Activated CD8-positive, alpha-beta memory T cell treated with anti-CD3 and anti-CD28 coated beads for 1 hour (primary cell): Measurements from ENCODE around the gene IFT43.
A peak's percentile ranks its signal among the peaks of the same experiment; 100 is the strongest.

Experiments used
- DNase-seq, 2 donors: peaks; one replicate each; pipeline ENCODE4 v3.0.0-alpha.2; 2020; ENCODE audit warnings: low read depth in 1 of 2; ENCODE audit errors: extremely low read depth in 1 of 2

IFT43 gene

GRCh38 chr14:75979648-75980565 lies 5.7 kb upstream of the IFT43 start:
- DNase-seq: no peak

- DNase-seq: no peak
Measured at GRCh38 chr14:75980856-75981255, 4.7 kb upstream of the IFT43 start.

GRCh38 chr14:75981426-75982265 lies 3.9 kb upstream of the IFT43 start, which contains the start of gene TGFB3:
Gene TGFB3, minus strand, starts transcription at chr14:75981995. Its CDS starts 1,102 bp downstream, at chr14:75980893.
- DNase-seq: peak in 1 of 2 donors; percentile 32

GRCh38 chr14:75982266-75983018 lies 3.1 kb upstream of the IFT43 start:
- DNase-seq: peak in 1 of 2 donors; percentile 64

GRCh38 chr14:75983019-75983358 lies 2.6 kb upstream of the IFT43 start:
- no peak for DNase-seq

GRCh38 chr14:75984674-75985073 lies 889 bp upstream of the IFT43 start:
- DNase-seq: no peak

- DNase-seq: no peak
Measured at GRCh38 chr14:75986439-75986765, 839 bp downstream of the IFT43 start.

GRCh38 chr14:75987201-75987970 lies 1.8 kb downstream of the IFT43 start:
- DNase-seq: no peak

GRCh38 chr14:75989134-75989533 lies 3.6 kb downstream of the IFT43 start:
- no peak for DNase-seq

GRCh38 chr14:75990297-75990696 lies 4.7 kb downstream of the IFT43 start:
- DNase-seq: no peak

- no peak for DNase-seq
Measured at GRCh38 chr14:75991753-75992152, 6.2 kb downstream of the IFT43 start.

GRCh38 chr14:75993567-75994041 lies 8.0 kb downstream of the IFT43 start:
- DNase-seq: no peak

- DNase-seq: no peak
Measured at GRCh38 chr14:75995372-75996041, 9.9 kb downstream of the IFT43 start.

- DNase-seq: no peak
Measured at GRCh38 chr14:75996488-75996887, 10.9 kb downstream of the IFT43 start.

- no peak for DNase-seq
Measured at GRCh38 chr14:75999511-76000190, 14.1 kb downstream of the IFT43 start.

GRCh38 chr14:76002383-76002782 lies 16.8 kb downstream of the IFT43 start:
- no peak for DNase-seq

GRCh38 chr14:76006253-76006652 lies 20.7 kb downstream of the IFT43 start:
- DNase-seq: no peak

GRCh38 chr14:76007379-76007778 lies 21.8 kb downstream of the IFT43 start:
- DNase-seq: no peak

- DNase-seq: no peak
Measured at GRCh38 chr14:76007852-76008251, 22.3 kb downstream of the IFT43 start.
